Measurements from ENCODE around the gene KCNE2. TPM values are rescaled to one million over a fixed set of nuclear protein-coding genes. Genes with fewer than 3 reads are reported as not detected.

The KCNE2 gene
- total RNA-seq, 4 donors from 2014 or later, result 0.44 to 1.5 (median 0.59) TPM; not detected in 1

GRCh38 chr21:34332347-34332746 is 31.5 kb upstream of the KCNE2 start:
- DNase-seq (ENCODE audit: low spot score in 2 of 2), result no peak
- Histone ChIP-seq H3K36me3 (no peaks in the 10 kb centered on the region), H3K4me1 (peaks cover 0 to 56% (median 4%) of the 10 kb centered on the region in 4 donors), H3K9me3 (no peaks in the 10 kb centered on the region), H3K4me3 (no peak overlapping the region), H3K27ac (peak overlapping the region in 2 of 4 donors; percentile 32 to 65), H3K27me3 (no peaks in the 10 kb centered on the region)
- 95 to 96% methylated on average over 6 of the region's 6 CpGs for WGBS, 2 donors
- TF ChIP-seq CTCF (IDR thresholded peaks at IDR 0.05) (no peak), EP300 (IDR thresholded peaks at IDR 0.05) (no peak), POLR2A (IDR thresholded peaks at IDR 0.05) (no peak)

- DNase-seq (ENCODE audit: low spot score in 2 of 2), result no peak
- H3K9me3 ChIP-seq, result no peaks in the 10 kb centered on the region
- H3K27ac ChIP-seq, result peak overlapping the region; percentile 25 to 65 (median 44)
- H3K4me1 ChIP-seq, result peaks cover 0 to 57% (median 4%) of the 10 kb centered on the region in 4 donors
- TF ChIP-seq CTCF (IDR thresholded peaks at IDR 0.05) (peak in 1 of 5 experiments; percentile 6), EP300 (IDR thresholded peaks at IDR 0.05) (no peak), POLR2A (IDR thresholded peaks at IDR 0.05) (peak in 1 of 2 donors; percentile 17)
- H3K36me3 ChIP-seq, result no peaks in the 10 kb centered on the region
- WGBS, 2 donors, result 29 to 39% methylated on average over 13 of the region's 13 CpGs
- H3K27me3 ChIP-seq, result no peaks in the 10 kb centered on the region
- no peak overlapping the region for H3K4me3 ChIP-seq
Measured at GRCh38 chr21:34333121-34333739, 30.6 kb upstream of the KCNE2 start.

GRCh38 chr21:34335316-34335715 is 28.5 kb upstream of the KCNE2 start:
- Histone ChIP-seq H3K36me3 (no peaks in the 10 kb centered on the region), H3K4me1 (peaks cover 0 to 57% (median 4%) of the 10 kb centered on the region in 4 donors), H3K9me3 (no peaks in the 10 kb centered on the region), H3K27ac (peak overlapping the region in 1 of 4 donors; percentile 65), H3K27me3 (no peaks in the 10 kb centered on the region), H3K4me3 (no peak overlapping the region)
- TF ChIP-seq CTCF (IDR thresholded peaks at IDR 0.05) (no peak), EP300 (IDR thresholded peaks at IDR 0.05) (no peak), POLR2A (IDR thresholded peaks at IDR 0.05) (no peak)
- DNase-seq (ENCODE audit: low spot score in 2 of 2), result no peak
- WGBS, 2 donors, result 69 to 76% methylated on average over 6 of the region's 6 CpGs

- Histone ChIP-seq H3K36me3 (no peaks in the 10 kb centered on the region), H3K9me3 (no peaks in the 10 kb centered on the region), H3K27me3 (no peaks in the 10 kb centered on the region), H3K27ac (no peak overlapping the region), H3K4me1 (peaks cover 0 to 57% (median 4%) of the 10 kb centered on the region in 4 donors), H3K4me3 (no peak overlapping the region)
- DNase-seq (ENCODE audit: low spot score in 2 of 2), result no peak
- no peak for TF ChIP-seq POLR2A (IDR thresholded peaks at IDR 0.05)
- TF ChIP-seq EP300 (IDR thresholded peaks at IDR 0.05), result no peak
- no peak for TF ChIP-seq CTCF (IDR thresholded peaks at IDR 0.05)
- WGBS, 2 donors, result 67 to 71% methylated on average over 5 of the region's 5 CpGs
Measured at GRCh38 chr21:34336245-34336644, 27.6 kb upstream of the KCNE2 start.

GRCh38 chr21:34336756-34337391 is 26.9 kb upstream of the KCNE2 start:
- Histone ChIP-seq H3K4me3 (no peak overlapping the region), H3K27ac (peak overlapping the region in 1 of 4 donors; percentile 22), H3K36me3 (no peaks in the 10 kb centered on the region), H3K4me1 (peaks cover 0 to 52% (median 4%) of the 10 kb centered on the region in 4 donors), H3K27me3 (no peaks in the 10 kb centered on the region), H3K9me3 (no peaks in the 10 kb centered on the region)
- DNase-seq (ENCODE audit: low spot score in 2 of 2), result no peak
- 76 to 79% methylated on average over 12 to 13 of the region's 13 CpGs for WGBS, 2 donors
- TF ChIP-seq CTCF (IDR thresholded peaks at IDR 0.05) (no peak), EP300 (IDR thresholded peaks at IDR 0.05) (no peak), POLR2A (IDR thresholded peaks at IDR 0.05) (no peak)

All from tibial nerve (tissue), 4 donors.